HS-27A (cell line): ENCODE measurements around the gene ZEB1.
"Not testable (repeated sequence)": the region's sequence is repeated elsewhere in the genome, so short reads cannot be mapped to it uniquely, and the experiment has no call there.

Experiments
- DNase-seq: peaks from one replicate; pipeline ENCODE4 v3.0.0-alpha.2; 2012; ENCODE audit warnings: low read depth, missing footprints

ZEB1 gene

DNA sequence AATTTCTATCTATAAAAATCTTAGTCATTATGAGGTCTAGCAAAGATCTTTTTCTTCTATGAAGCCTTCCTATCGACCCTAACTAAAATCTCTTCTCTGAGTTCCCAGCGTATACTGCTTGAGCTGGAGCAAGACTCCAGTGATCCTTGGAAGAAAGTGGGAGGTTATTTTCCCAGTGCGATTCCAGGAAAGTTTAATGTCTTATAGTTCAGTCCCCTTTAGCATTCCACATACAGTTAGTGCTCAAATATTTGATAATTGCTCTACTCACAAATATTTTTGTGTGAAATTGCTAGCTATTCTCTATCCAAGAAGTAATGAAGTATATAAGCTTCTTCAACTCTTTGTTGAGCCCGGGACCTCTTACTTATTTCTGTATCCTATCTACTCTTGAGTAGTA is 47.7 kb downstream of the ZEB1 start:
- no peak for DNase-seq

DNA sequence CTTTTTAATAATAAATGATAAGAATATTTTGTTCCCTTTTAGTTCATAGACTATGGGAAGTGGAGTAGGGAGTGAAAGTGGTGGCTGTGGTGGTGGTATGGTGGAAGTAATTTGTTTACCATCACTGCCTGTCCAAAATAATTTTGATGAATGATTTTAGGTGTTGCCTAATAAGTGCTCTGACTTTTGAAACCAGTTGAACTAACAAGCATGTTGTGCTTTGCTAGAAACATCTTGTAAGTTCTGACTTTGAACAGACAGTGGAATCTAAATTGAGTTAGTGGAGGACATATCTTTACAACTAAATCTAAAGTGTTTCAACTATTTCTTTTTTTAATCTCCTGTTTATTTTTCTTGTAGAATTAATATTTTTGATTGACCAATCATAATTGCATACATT is 49.7 kb downstream of the ZEB1 start:
- no peak for DNase-seq

DNA sequence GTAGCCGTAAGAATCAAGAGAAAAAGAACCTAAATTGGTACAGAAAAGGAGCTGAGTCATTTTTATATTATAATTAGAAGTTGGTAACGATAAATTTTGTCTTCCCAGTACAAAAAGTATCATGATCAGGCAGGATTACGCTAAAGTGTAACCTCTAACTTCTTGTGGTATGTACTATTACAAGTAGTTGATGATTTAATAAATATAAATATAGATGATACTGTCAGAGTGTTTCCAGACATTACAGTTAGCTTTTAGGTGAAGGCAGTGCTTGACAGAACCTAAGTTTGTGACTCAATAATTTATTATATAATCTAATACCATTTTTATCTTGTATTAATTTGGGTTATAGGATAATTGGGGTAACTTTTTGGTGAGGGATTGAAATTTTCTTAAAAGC is 53.4 kb downstream of the ZEB1 start:
- DNase-seq, result no peak

DNA sequence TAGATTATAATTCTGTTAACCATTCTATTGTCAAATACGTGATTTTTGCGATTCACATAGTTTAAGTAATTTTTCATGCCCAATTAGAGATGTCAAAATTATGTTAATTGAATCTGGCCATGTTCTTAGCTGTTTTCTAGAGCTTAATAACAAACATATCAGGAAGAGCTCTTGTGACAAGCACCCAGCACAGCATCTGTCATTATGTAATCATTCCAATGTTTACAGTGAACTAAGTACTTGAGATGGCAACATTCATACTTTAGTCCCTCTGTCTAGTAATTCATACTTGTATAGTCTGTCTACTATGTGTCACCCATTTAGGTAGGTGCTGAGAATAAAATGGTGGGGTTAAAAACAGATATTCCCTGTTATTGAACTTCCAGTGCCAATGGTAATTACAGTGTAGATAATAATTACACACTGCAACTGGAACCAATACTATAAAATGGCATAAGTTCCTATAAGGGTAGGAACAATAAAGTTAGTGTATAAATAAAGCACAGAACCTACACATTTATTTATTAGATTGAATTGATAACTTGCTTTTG is 55.2 kb downstream of the ZEB1 start:
- no peak for DNase-seq

DNA sequence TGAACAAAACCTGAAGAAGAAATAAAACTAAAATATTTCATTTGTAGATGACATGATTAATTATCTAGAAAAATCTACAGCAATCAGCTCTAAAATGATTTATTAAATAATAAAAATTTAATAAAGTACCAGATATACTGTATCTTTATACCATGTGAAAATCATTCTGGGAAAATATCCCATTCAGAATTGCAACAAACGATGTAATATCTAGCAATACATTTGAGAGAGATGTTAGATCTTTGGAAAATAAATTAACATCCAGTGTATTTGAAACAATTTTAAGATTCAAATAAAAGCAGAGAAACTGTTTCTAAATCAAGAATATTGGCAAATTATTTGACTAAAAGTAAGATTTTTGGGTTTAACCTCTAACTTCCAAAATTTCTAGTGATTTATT is 62.2 kb downstream of the ZEB1 start:
- DNase-seq, result no peak

DNA sequence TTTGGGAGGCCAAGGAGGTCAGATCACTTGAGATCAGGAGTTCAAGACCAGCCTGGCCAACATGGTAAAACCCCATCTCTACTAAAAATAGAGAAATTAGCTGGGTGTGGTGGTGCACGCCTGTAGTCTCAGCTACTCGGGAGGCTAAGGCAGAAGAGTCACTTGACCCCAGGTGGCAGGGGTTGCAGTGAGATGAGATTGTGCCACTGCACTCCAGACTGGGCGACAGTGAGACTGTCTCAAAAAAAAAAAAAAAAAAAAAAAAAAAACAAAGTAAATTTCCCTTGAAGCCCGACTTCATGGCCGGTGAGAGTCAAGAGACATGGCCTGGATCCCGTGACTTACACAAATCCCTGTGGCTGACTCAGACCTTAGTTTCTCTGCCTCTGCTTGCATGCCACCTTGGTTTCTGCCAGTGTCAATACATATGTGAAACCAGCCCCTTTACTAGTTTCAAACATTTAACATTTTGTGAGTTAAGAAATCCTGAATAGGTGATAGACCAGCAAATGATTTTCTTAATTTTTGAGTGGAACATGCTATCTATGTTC is 62.8 kb downstream of the ZEB1 start:
- DNase-seq, result no peak

DNA sequence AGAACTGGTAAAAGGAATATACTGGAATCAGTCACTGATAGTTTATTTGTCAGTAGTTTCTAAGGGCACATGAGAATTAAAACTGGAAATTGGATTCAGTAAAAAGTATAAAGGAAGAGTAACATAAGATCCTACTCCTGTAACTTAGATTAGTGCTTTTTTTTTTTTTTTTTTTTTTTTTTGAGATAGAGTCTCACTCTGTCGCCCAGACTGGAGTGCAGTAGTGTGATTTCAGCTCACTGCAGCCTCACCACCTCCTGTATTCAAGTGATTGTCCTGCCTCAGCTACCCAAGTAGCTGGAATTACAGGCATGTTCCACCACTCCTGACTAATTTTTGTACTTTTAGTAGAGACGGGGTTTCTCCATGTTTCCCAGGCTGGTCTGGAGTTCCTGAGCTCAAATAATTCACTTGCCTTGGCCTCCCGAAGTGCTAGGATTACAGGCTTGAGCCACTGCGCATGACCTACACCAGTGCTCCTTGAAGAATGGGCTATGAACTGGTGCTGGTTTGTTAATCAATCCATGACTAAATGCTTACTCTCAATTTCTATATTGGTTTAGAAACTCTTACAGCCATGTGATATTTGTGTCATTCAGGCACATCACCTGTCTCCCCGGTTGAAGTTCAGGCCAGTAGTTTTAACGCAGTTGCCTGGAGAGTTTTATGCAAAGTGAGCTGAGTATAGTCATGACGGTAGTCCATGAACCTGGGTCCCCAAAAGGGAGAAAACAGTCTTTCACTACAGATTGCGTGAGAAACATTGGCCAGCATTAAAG is 65.0 kb downstream of the ZEB1 start:
- no peak for DNase-seq

DNA sequence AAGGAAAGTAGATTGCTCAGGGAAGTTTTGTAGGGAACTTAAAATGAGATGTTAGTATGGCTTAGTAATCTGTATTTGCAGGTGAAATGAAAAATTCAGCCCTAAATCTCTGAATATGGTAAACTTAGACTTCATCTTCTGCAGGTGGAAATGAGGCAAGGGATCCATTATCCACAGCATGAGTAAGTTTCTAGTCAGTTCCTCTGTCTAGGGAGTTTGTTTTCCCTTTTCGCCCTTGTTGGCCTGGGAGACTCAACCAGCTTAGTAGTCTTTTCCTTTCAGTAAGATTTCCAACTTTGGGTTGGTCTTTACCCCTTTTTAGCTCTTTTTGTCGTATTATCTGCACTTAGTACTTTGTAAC is 65.6 kb downstream of the ZEB1 start:
- no peak for DNase-seq

DNA sequence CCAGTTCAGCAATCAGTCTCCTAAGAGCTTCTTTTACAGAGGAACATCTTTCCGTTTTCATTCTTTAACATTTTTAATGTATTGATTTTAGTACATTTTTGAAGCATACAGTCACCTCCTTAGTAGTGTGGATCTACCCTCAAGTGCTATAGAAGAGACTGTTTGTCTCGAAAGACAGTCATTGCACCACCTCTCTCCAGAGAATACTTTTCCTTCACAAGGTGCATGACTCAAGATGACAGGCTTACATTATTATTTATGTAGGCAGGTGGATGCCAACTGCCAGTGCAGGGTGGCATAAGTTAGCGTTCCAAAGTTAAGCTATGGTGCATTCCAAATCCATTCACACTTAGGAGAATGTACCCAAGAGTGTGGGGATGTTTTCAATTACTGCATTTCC is 71.8 kb downstream of the ZEB1 start:
- DNase-seq, result no peak

DNA sequence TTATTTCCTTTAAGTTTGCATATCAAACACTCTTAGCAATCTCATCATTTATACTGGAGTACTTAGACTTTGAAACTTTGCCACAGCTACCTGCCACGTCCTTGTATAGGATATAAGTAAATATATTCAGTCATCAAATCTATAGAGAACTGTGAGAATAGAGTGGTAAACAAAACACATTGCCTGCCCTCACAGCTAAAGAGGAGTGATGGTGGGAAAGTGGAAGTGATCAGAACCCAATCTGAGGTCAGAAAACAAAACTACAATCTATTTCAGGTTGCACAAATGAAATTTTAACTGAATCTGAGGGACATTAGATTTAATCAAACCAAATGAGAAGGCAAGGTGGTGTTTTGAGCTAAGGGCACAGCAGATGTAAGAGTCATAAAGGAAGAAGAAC is 74.8 kb downstream of the ZEB1 start:
- no peak for DNase-seq

DNA sequence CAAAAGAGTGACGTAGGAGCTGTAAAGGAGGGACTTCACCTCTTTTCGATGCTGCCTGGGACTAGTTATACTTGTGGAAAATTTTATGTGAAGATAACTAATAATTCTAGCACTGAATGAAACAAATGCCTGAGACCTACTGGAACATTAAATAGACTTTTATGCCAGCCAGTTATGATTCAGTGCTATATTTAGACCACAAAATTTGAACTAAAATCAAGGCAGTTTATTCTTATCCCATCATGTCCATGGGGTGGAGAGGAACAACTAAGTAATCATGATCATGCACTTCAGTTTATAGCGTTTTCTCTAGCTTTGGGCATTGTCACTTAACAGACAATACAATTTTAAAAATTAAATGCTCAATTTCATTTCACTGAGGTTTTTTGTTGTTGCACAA is 76.7 kb downstream of the ZEB1 start:
- no peak for DNase-seq

DNA sequence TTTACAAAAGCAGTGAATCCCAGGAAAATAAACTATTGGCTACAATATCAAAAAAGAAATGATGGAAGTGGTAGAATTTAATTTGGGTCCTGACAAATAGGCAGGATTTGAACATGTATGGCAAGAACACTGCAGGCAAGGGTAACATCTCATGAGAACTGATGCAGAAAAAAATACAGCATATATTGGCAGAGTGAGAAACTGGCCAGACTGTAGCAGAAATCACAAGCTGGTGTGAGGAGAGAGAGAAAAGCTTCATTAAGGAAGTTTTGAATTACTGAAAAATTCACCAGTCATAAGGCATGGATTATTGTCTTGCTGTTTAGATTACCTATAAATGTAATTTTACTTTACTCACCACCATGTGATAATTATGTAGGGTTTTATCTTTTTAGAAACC is 77.4 kb downstream of the ZEB1 start:
- no peak for DNase-seq

DNA sequence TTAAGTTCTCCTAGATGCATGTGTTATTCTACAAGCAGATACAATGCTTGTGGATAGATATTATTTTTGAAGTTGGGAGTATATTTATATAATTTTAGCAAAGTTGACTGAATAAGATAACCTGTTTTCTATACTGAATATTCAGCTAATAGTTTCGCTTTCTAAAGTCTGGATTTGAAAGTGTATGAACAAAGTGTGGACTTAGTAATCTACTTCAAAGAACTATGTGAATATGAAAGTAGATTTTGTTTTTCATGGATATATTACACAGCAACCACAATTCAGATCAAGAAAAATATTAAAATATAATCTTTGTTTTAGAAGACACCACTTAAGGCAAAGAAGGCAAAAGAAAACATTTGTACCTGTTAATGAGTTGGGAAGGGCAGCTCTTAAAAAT is 78.8 kb downstream of the ZEB1 start:
- DNase-seq, result no peak

DNA sequence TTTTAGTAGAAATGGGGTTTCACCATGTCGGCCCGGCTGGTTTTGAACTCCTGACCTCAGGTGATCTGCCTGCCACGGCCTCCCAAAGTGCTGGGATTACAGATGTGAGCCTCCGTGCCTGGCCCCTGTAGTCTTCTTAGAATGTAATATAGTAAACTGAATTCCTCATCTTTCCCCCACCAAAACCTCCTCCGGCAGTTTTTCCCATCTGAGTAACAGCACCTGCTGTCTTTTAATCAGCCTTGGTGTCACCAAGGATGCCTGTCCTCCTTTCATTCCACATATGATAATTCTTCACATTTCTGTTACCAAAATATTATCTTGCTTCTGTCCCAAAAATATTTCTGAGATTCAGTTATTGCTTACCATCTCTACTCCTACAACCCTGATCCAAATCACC is 80.2 kb downstream of the ZEB1 start:
- no peak for DNase-seq

DNA sequence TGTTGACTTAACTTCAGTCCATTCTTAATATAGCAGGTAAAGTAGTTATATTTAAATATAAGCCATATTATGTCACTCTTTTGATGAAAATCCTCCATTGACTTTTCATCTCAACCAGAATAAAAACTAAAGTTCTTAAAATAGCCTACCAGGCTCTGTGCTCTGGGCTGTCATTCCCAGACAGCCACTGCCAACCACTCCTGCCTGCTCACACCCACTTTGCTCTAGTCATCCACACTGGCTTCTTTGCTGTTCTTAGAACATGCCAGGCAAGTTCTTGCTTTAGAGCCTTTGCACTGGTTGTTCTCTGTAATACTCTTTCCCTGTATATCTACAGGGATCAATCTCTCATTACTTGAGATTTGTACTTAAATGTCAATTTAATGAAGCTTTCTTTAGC is 80.6 kb downstream of the ZEB1 start:
- no peak for DNase-seq

DNA sequence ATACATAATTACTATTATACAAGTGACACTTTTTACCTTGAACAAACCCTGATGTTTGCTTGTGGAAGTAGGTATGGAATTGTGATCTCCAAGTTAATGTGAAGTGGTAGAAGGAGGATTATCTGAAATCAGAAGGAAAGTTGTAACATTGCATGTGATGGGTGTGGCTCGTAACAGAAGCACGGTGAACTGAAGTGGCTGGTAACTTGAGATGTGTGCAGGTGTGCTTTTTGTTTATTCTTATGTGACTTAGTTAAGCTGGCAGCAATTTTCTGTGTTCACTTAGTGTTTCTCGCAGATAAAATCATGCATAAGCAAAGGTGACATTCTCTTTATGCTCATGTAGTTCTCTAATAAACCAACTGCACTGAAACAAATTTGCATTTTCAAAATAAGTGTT is 82.3 kb downstream of the ZEB1 start:
- no peak for DNase-seq

DNA sequence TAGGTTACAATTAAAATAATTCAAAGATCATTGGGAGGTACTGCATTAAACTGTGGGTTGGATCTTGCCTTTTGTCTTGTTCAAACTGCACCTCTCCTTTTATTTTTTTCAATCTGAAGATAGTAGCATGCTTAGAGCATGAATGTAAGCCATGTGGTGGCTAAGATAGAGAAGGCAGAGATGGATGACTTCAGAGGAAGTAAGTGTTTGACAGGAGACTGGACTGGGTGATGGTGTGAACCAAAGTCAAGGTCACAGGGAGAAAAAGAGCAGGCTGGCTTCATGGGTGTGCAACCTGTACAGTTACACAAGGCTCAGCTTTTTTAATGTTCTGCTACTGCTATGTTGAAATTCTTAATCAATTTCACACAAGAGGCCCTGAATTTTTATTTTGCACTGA is 85.6 kb downstream of the ZEB1 start:
- no peak for DNase-seq

DNA sequence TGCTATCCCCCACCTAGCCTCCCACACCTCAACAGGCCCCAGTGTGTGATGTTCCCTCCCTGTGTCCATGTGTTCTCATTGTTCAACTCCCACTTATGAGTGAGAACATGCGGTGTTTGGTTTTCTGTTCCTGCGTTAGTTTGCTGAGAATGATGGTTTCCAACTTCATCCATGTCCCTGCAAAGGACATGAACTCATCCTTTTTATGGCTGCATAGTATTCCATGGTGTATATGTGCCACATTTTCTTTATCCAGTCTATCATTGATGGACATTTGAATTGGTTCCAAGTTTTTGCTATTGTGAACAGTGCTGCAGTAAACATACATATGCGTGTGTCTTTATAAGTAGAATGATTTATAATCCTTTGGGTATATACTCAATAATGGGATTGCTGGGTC is 86.8 kb downstream of the ZEB1 start:
- DNase-seq, result not testable (repeated sequence)

DNA sequence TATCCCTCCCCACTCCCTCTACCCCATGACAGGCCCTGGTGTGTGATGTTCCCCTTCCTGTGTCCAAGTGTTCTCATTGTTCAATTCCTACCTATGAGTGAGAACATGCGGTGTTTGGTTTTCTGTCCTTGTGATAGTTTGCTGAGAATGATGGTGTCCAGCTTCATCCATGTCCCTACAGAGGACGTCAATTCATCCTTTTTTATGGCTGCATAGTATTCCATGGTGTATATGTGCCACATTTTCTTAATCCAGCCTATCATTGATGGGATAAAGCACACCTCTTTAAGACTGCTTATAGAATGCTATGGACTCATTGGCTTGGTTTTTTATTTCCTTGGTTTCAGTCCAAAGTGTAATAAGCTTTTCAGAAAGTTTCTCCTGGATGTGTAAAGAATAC is 93.4 kb downstream of the ZEB1 start:
- DNase-seq, result not testable (repeated sequence)

DNA sequence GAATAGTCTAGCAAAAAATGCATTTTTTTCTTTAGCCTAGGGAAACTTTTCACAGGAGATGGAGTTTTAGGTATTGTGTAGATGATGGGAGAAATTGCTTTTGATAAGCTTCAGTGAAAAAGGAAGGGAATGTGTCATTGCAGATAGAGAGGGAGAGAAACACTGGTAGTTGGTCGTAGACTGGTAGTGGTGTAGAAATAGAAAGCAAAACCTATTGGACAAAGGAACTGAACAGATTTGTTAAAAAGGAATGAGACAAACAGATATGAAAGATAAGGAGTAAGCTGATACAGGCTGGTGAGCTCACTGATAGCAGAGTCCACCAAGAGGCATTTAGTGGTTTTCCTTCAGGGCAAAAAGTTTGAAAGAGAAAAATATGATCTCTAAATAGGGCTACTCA is 94.3 kb downstream of the ZEB1 start:
- no peak for DNase-seq

DNA sequence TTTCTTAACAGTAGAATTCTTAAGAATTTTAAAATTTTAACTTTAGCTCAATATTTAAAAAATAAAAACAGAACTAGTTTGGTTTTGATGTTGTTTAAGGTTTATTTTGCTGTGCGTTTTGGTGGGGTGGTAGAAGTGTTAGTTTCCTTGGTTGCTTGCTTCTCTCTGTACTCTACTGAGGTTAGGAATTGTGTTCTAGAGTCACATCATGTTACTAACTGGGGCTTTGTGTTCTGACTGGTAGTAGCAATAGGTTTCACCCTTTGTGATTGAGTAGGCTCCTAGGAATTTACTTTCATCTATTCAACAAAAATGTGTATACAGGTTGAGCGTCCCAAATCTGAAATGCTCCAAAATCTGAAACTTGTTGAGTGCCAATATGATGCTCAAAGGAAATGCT is 99.5 kb downstream of the ZEB1 start:
- DNase-seq, result no peak

DNA sequence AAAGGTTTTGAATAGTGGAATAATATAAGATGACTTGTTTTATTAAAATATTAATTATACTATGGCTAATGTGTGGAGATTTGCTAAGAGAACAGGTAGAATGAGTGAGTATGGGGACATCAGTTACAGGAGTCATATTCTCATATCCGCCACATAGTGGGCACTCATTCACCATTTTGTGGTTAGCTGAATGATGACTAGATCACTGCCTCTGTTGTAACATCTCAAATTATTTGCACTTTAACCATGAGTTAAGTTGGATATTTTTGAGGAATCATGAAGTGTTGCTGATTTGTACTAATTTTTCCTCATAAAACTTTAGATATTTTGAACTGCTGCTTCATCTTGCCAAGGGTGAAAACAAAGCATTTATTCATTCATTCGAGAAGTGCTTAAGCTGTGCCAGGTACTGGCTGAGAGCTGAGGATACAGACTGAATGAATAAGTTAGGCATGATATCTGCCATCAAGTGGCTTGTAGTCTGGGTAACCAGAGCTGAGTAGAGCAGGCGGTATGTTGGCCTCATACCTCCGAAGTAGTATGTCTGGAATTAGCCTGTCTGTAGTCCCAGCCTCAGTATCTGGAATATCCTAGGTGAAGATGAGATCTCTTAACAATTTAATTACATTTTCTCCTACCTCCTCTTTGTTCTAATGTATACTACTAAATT is 100.5 kb downstream of the ZEB1 start:
- no peak for DNase-seq

DNA sequence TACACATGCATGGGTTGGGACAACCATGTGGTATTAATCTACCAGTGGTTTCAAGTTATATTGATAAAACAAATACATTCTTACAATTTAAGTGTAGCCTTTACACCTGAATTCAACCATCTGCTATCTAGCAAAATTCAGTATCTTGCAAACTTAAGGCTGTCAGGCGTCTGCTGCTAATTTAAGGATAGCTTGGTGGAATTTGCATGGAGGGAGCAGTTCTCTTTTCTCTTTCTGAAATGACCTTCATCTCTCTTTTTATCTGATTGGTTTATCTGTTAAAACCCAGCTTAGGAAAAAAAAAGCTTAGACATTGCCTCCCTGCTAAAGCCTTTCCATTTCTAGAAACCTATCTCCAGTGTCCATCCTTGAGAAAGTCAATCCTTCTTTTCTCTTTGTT is 102.3 kb downstream of the ZEB1 start:
- no peak for DNase-seq

DNA sequence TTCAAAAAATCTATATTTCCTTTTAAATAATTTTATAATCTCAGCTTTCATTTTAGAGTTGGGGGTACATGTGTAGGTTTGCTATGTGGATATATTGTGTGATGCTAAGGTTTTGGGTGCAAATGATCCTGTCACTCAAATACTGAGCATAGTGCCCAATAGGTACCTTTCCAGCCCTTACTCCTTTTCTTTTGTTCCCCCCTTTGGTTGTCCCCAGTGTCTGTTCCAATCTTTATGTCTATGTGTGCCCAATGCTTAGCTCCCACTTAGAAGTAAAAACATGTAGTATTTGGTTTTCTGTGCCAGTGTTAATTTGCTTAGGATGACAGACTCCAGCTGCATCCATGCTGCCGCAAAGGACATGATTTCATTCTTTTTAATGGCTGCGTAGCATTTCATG is 103.6 kb downstream of the ZEB1 start:
- DNase-seq, result no peak
